Stomach (tissue), 4 donors: Measurements from ENCODE around the gene FXYD2.

Source experiments
- CTCF ChIP-seq, 7 experiments: fragments of 450-650 bp in 4 of 7; fragments of 200-600 bp in 3 of 7; sonication (generic) in 3 of 7; IDR thresholded peaks; one replicate each; pipeline ENCODE4 v1.5.1; 2016 to 2019; ENCODE audit warnings: antibody characterized with exemption in 7 of 7, control low read depth in 2 of 7, mild to moderate bottlenecking in 1 of 7
- EP300 ChIP-seq: sonication (generic); formaldehyde crosslinking; IDR thresholded peaks from one replicate; pipeline ENCODE4 v1.6.1; 2017; ENCODE audit warnings: antibody characterized with exemption
- POLR2A ChIP-seq, 4 donors: fragments of 450-650 bp; IDR thresholded peaks; one replicate each; pipeline ENCODE4 v1.6.1; 2016; ENCODE audit warnings: antibody characterized with exemption in 4 of 4, control low read depth in 2 of 4, mild to moderate bottlenecking in 1 of 4, moderate library complexity in 1 of 4
- POLR2AphosphoS5 ChIP-seq, 3 donors: sonication (generic); formaldehyde crosslinking; IDR thresholded peaks; one replicate each; pipeline ENCODE4 v1.6.1; 2016; ENCODE audit warnings: antibody characterized with exemption in 3 of 3

- no peak for TF ChIP-seq CTCF (IDR thresholded peaks at IDR 0.05)
- no peak for TF ChIP-seq POLR2A (IDR thresholded peaks at IDR 0.05)
- no peak for TF ChIP-seq POLR2AphosphoS5 (IDR thresholded peaks at IDR 0.05)
- no peak for TF ChIP-seq EP300
Measured at GRCh38 chr11:117862753-117863152, 38.2 kb upstream of the FXYD2 start.
